ENCODE data around the gene CCR3. TPM values are rescaled to one million over a fixed set of nuclear protein-coding genes. Genes with fewer than 3 reads are reported as not detected.
A peak's percentile ranks its signal among the peaks of the same experiment; 100 is the strongest.

The CCR3 gene
- polyA plus RNA-seq, 6 donors from 2014 or later, result 0.57 to 0.90 TPM; not detected in 4

DNA sequence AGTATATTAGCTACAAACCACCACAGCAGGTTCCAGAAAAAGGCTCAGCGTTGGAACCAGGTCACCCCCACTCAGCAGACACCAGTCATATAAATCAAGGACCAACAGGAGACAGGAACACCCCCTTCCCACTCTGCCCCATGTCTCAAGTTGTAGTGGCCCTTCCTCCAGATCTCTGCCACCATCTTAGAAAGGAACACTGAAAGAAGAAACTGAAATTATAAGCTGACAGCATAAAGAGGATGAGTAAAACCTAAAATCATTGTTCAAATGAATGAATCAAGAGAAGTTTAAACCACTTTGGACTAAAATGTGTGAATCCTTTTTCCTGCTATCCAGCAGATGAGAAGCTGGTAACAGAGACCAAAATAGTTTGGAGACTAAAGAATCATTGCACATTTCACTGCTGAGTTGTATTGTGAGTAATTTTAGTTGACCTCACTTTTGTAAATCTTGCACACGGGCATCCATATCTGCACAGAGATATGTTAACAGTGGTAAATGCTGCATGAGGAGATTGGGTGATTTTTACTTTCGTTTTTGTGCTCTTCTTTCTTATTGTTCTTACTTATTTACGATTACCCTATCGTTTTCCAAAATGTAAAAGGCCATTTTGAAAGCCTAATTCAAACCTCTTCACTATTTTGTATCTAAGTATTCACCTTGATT, 19.8 kb downstream of the CCR3 start:
- peak overlapping the region in 1 of 6 donors; percentile 22 for H3K27ac Mint-ChIP-seq
- no peak for DNase-seq
- no peaks in the 10 kb centered on the region for H3K4me1 Mint-ChIP-seq
- H3K4me3 Mint-ChIP-seq, result no peak overlapping the region
- H3K27me3 Mint-ChIP-seq, result peaks cover 0 to 5% (median 5%) of the 10 kb centered on the region in 3 donors
- H3K36me3 Mint-ChIP-seq, result peaks cover 5 to 18% of the 10 kb centered on the region in 2 donors
- no peak for ATAC-seq (ENCODE audit: low read depth in 2 of 2)
- peaks cover 6 to 20% (median 10%) of the 10 kb centered on the region in 7 donors for H3K9me3 Mint-ChIP-seq

DNA sequence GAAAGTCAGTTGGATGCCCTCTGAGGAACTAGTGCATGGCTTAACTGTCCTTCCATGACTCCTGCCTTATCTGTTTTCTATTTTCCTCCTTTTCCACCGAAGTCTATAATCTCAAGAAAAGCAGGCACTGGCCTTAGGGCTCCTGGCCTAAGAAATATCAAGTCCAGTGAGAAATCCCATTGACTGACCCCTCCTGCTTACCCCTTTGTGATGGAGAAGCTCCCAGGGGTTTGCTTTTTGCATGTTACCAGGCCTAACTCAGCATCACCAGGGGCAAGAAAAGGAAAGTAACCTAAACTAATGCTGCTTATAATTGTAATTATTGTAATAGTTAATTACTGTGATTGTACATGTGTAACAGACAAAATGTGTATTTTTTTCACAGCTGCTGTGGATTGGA, 21.7 kb downstream of the CCR3 start:
- H3K27ac Mint-ChIP-seq, result no peak overlapping the region
- no peak for DNase-seq
- H3K9me3 Mint-ChIP-seq, result peaks cover 6 to 20% (median 10%) of the 10 kb centered on the region in 7 donors
- ATAC-seq (ENCODE audit: low read depth in 2 of 2), result no peak
- peaks cover 5 to 18% of the 10 kb centered on the region in 2 donors for H3K36me3 Mint-ChIP-seq
- peaks cover 0 to 4% (median 0%) of the 10 kb centered on the region in 3 donors for H3K4me1 Mint-ChIP-seq
- peaks cover 10 to 11% (median 11%) of the 10 kb centered on the region in 3 donors for H3K27me3 Mint-ChIP-seq
- H3K4me3 Mint-ChIP-seq, result no peak overlapping the region

DNA sequence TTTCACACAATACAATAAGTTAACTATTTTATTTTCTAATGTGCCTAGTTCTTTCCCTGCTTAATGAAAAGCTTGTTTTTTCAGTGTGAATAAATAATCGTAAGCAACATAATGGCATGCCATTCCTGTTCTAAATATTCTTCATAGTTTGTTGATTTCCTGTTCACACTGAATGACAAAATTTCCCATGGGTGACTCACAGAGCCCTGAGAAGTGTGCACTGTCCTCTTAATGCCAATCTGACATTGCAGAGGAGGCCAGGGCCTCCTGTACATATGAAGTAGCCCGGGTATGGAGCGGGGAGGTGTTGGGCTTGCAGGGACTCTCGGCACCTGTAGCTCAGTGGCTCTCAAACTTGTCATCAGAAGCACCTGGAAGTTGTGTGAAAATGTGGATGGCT, 24.3 kb downstream of the CCR3 start:
- Mint-ChIP-seq H3K36me3 (peaks cover 0 to 6% of the 10 kb centered on the region in 2 donors), H3K4me1 (peaks cover 0 to 4% (median 0%) of the 10 kb centered on the region in 3 donors), H3K27me3 (peaks cover 10 to 22% (median 19%) of the 10 kb centered on the region in 3 donors), H3K9me3 (no peaks in the 10 kb centered on the region), H3K4me3 (no peak overlapping the region), H3K27ac (no peak overlapping the region)
- DNase-seq (no peak), ATAC-seq (ENCODE audit: low read depth in 2 of 2) (no peak)

DNA sequence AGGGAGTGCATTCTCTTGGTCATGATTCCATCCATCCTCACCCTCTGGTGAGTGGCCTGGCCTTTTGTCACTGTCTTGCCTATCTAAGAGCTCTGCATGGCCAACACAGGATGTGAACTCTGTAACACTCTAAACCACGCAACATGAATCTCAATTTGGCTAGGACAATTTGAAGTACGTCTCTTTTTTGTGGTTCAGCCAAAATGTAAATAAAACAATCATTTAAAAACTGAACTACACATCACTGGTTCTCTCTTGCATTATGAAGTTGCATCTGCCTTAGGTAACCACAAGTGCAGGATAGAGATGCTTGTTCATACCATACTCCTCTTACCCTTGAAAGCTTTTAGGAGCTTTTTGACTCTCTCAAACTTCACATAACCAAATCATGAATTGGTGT, 27.3 kb downstream of the CCR3 start:
- DNase-seq, result no peak
- Mint-ChIP-seq H3K9me3 (no peaks in the 10 kb centered on the region), H3K4me3 (no peak overlapping the region), H3K36me3 (peaks cover 0 to 6% of the 10 kb centered on the region in 2 donors), H3K4me1 (peaks cover 0 to 5% (median 4%) of the 10 kb centered on the region in 3 donors), H3K27me3 (peaks cover 10 to 22% (median 19%) of the 10 kb centered on the region in 3 donors), H3K27ac (no peak overlapping the region)
- no peak for ATAC-seq (ENCODE audit: low read depth in 2 of 2)

DNA sequence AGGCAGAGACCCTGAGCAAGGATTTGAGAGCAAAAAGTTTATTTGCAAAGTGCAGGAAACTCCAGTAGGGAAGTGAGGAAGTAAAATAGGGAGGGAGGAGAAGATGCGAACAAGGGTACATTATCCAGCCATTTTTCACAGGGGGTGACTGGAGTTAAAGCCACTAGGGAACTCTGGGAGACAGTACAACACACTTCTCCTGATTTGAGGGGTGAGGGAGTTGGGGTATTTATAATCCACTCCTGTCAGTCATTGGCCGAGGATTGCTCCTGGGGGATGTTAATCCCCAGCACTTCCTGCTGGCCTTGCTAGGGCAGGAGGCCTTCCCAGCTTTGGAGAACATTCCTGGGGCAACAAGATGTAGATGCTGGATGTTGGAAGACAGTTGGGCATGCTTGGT, 28.2 kb downstream of the CCR3 start:
- ATAC-seq (ENCODE audit: low read depth in 2 of 2) (no peak), DNase-seq (no peak)
- H3K27me3 Mint-ChIP-seq, result peaks cover 10 to 22% (median 19%) of the 10 kb centered on the region in 3 donors
- H3K4me1 Mint-ChIP-seq, result peaks cover 0 to 5% (median 4%) of the 10 kb centered on the region in 3 donors
- H3K9me3 Mint-ChIP-seq, result no peaks in the 10 kb centered on the region
- peaks cover 0 to 6% of the 10 kb centered on the region in 2 donors for H3K36me3 Mint-ChIP-seq
- no peak overlapping the region for H3K4me3 Mint-ChIP-seq
- H3K27ac Mint-ChIP-seq, result no peak overlapping the region

DNA sequence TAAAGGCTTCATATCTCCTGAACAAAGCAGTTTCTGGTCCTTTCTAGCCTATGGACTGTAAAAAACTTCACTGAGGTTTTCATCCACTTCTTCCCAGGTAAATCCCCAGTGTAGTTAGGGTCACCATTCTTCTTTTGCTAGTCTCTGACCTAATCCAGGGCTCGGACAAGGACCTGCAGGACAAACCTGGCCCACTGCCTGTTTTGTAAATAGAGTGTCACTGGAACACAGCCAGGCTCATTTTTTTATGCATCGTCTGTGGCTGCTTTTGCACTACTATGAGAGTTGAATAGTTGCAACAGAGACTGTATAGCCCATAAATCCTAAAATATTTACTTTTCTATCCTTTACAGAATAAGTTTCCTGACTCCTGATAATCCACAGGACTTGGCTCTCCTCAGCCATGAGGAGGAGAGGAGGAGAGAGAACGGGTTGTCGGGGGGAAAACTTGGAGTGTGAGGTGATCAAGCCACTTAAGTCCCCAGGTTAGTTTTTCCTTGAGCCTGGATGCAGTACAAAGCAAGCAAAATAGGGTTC, 29.0 kb downstream of the CCR3 start:
- DNase-seq, result no peak
- H3K27me3 Mint-ChIP-seq, result peaks cover 6 to 22% (median 14%) of the 10 kb centered on the region in 3 donors
- H3K27ac Mint-ChIP-seq, result no peak overlapping the region
- H3K36me3 Mint-ChIP-seq, result peaks cover 0 to 6% of the 10 kb centered on the region in 2 donors
- H3K9me3 Mint-ChIP-seq, result no peaks in the 10 kb centered on the region
- no peak overlapping the region for H3K4me3 Mint-ChIP-seq
- no peak for ATAC-seq (ENCODE audit: low read depth in 2 of 2)
- peaks cover 2 to 5% (median 4%) of the 10 kb centered on the region in 3 donors for H3K4me1 Mint-ChIP-seq

DNA sequence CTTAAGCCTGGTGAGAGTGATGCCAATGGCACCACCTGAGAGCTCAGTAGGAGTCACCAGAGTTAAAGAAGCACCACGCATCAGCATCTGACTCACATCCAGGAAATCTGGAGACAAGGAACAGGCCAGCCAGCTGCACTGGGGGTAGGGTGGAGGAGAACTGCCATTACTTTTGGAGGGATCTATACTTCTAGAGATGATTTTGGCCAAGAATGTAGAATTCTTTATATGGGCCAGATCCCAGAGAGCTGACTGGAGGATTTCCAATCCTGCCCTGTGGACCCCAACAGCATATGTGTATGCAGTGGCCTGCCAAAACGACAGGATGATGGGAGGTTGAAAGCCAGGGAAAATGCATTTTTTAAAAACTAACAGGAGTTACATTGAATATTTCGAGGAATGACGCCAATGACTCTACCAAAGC, 29.8 kb downstream of the CCR3 start:
- no peaks in the 10 kb centered on the region for H3K9me3 Mint-ChIP-seq
- H3K36me3 Mint-ChIP-seq, result peaks cover 0 to 6% of the 10 kb centered on the region in 2 donors
- peaks cover 5 to 22% (median 13%) of the 10 kb centered on the region in 3 donors for H3K27me3 Mint-ChIP-seq
- peaks cover 9 to 10% (median 9%) of the 10 kb centered on the region in 3 donors for H3K4me1 Mint-ChIP-seq
- DNase-seq, result no peak
- no peak overlapping the region for H3K27ac Mint-ChIP-seq
- no peak for ATAC-seq (ENCODE audit: low read depth in 2 of 2)
- no peak overlapping the region for H3K4me3 Mint-ChIP-seq

DNA sequence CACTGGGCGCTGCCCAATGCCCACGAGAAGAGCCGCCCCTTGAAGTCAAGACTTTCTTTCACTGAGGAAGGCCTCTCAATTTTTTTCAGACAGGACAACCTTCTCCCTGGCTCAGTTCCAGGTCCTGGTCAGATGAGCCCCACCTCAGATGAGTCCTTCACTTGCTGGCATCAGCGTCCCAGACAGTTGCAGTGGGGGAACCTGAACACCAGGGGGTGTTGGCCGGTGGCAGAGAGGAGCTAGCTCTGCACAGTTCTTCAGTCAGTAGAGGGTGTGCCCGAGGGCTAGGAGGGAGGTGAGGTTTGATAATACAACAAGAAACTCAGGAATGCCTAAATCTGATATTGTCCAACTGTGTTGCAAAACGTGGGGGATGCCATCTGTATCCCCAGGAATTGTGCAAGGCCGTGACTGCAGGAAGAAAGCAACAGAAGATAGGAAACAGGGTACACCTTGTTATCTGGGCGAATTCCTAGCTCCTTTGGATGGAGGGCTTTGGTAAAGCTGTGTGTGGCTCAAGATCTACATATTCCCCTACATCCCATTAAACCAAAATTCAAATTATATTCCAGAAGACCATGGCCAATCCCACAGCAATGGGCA, 34.3 kb downstream of the CCR3 start:
- H3K27ac Mint-ChIP-seq, result no peak overlapping the region
- H3K9me3 Mint-ChIP-seq, result peaks cover 1 to 14% (median 9%) of the 10 kb centered on the region in 7 donors
- no peak overlapping the region for H3K4me3 Mint-ChIP-seq

DNA sequence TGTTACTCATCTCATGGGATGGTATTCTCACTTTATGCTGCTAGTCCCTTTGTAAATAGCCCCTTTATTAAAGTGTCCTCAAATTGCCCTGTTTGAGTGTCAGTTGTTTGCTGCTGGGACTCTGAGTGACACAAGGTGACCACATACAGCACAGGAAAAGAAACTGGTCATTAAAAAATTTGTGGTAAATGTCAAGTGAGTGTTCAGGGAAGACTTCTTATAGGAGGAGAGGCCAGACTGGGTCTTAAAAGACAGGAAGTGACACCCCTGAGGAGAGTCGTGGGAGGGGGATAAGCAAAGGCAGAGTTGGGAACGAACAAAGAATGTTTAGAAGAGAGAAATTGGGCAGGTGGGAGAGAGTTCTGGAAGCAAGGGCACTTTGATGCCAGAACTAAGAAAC, 35.2 kb downstream of the CCR3 start:
- no peak for DNase-seq
- H3K27me3 Mint-ChIP-seq, result no peaks in the 10 kb centered on the region
- H3K4me3 Mint-ChIP-seq, result no peak overlapping the region
- peaks cover 1 to 14% (median 9%) of the 10 kb centered on the region in 7 donors for H3K9me3 Mint-ChIP-seq
- peak overlapping the region in 1 of 6 donors; percentile 50 for H3K27ac Mint-ChIP-seq
- peaks cover 0 to 5% of the 10 kb centered on the region in 2 donors for H3K36me3 Mint-ChIP-seq
- H3K4me1 Mint-ChIP-seq, result peaks cover 7 to 22% (median 11%) of the 10 kb centered on the region in 3 donors
- no peak for ATAC-seq (ENCODE audit: low read depth in 2 of 2)

More for the DNA sequence above, 34.3 kb downstream of the CCR3 start:
- H3K27me3 Mint-ChIP-seq, result no peaks in the 10 kb centered on the region
- peaks cover 0 to 5% of the 10 kb centered on the region in 2 donors for H3K36me3 Mint-ChIP-seq
- peaks cover 5 to 14% (median 9%) of the 10 kb centered on the region in 3 donors for H3K4me1 Mint-ChIP-seq
- DNase-seq, result peak; percentile 56
- peak; percentile 77 to 93 for ATAC-seq (ENCODE audit: low read depth in 2 of 2)

DNA sequence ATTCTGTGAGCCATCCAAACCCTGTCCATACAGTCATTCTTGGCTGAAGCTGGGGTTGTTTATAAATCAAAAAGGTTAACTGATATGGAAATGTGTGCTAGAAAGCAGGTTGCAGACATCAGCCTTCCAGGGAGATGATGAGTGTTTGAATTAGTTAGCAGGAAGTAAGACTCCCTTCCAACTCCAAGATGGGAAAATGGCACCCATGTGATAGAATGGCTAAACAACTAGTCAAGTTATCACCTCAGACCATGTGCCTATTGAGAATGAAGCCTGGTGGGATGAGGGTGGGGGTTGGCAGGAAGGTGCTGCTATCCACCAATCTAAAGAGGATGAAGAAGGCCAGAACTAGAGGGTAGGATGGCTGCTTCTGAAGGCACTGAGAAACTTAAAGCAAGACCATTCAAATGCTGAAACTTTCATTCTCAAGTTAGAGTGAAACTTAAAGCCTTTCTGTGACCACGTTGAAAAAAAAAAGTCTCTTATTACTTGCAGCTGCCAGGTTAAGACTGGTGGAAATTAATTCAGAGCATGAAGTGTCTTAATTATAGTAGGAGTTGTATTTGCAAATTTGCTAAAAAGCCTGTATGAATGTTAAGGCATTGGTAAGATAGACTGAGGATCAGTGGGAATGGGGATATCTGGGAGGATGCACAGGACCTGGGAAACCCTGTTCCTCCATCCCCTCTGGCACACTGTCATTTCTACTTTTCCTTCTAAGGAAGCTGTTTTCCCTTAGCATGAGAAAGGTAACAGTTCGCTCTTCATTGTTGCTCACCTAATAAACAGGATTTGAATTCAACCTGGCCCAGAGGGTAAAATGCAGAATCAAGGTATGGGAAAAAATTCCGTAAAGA, 36.8 kb downstream of the CCR3 start:
- H3K36me3 Mint-ChIP-seq, result peaks cover 0 to 5% of the 10 kb centered on the region in 2 donors
- peak overlapping the region in 1 of 8 donors; percentile 48 for H3K4me3 Mint-ChIP-seq
- no peaks in the 10 kb centered on the region for H3K27me3 Mint-ChIP-seq
- peaks cover 1 to 14% (median 9%) of the 10 kb centered on the region in 7 donors for H3K9me3 Mint-ChIP-seq
- H3K27ac Mint-ChIP-seq, result peak overlapping the region in 2 of 6 donors; percentile 40 to 60
- ATAC-seq (ENCODE audit: low read depth in 2 of 2) (no peak), DNase-seq (no peak)
- H3K4me1 Mint-ChIP-seq, result peaks cover 22 to 32% (median 25%) of the 10 kb centered on the region in 3 donors

DNA sequence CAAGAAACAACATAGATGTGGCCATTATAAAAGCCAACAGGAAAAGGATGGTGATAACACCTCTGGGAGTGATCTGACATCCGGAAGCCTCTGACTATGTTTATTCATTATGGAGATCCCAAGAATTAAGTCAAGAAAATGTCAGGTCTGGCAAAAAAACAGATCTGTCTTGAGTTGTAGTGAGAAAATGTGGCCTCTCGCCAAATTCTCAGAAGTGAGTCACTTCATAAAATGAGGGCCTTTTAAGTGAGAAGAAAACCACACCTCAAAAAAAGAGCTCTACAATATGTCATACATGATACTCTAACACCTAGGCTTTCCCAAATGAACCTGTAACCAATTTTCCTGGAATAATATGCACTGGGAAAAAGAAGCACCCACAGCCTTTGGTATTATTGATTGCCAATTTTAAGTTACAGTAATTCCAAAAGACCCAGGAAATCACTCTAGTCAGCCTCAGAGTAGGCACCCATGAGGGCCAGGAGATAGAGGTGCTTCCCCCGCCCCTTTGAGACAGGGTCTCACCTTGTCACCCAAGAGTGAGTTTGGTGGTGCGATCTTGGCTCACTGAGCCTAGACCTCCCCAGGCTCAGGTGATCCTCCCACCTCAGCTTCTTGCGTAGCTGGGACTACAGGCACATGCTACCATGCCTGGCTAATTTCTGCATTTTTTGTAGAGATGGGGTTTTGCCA, 38.0 kb downstream of the CCR3 start:
- Mint-ChIP-seq H3K36me3 (peaks cover 0 to 5% of the 10 kb centered on the region in 2 donors), H3K9me3 (peaks cover 1 to 14% (median 9%) of the 10 kb centered on the region in 7 donors), H3K27me3 (no peaks in the 10 kb centered on the region), H3K4me1 (peaks cover 22 to 32% (median 29%) of the 10 kb centered on the region in 3 donors), H3K27ac (no peak overlapping the region), H3K4me3 (no peak overlapping the region)
- ATAC-seq (ENCODE audit: low read depth in 2 of 2) (no peak), DNase-seq (no peak)

DNA sequence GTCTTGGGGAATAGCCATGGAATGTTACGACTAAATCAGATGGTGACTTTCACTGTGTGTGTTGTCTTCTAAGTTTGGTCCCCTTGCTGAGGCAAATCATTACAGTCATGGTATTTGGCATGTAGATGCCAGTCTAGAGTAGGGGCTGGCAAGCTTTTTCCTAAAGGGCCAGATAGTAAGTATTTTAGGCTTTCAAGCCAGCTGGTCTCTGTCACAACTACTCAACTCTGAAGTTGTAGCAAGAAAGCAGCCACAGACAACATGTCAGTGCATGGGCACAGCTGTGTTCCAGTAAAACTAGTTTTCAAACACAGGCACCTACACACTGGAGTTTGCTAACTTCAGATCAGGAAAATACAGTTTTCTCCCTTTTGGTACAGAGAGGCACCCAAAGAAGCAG, 39.3 kb downstream of the CCR3 start:
- Mint-ChIP-seq H3K4me1 (peaks cover 20 to 31% (median 25%) of the 10 kb centered on the region in 3 donors), H3K27ac (no peak overlapping the region), H3K36me3 (peaks cover 0 to 5% of the 10 kb centered on the region in 2 donors), H3K4me3 (no peak overlapping the region), H3K27me3 (no peaks in the 10 kb centered on the region), H3K9me3 (peaks cover 1 to 14% (median 9%) of the 10 kb centered on the region in 7 donors)
- no peak for DNase-seq
- no peak for ATAC-seq (ENCODE audit: low read depth in 2 of 2)
